GM18505 (cell line): Measurements from ENCODE around the gene APOB.

Source experiments
- ATAC-seq: cut with Tn5 transposase; IDR thresholded peaks from one replicate; pipeline ENCODE4 v1.9.1; 2021; ENCODE audit not compliant: unreplicated experiment
- POLR2A ChIP-seq: IDR thresholded peaks from 4 replicates; pipeline ENCODE4 v1.6.1; 2011; ENCODE audit warnings: borderline replicate concordance; ENCODE audit not compliant: insufficient read depth, insufficient read length; ENCODE audit errors: extremely low read depth

The APOB gene

GRCh38 chr2:21041462-21041861 is 2.4 kb downstream of the APOB start:
- ATAC-seq, result no peak
- no peak for TF ChIP-seq POLR2A

GRCh38 chr2:21040468-21041377 is 3.1 kb downstream of the APOB start:
- no peak for TF ChIP-seq POLR2A
- ATAC-seq, result no peak

GRCh38 chr2:21039979-21040467 is 3.9 kb downstream of the APOB start:
- TF ChIP-seq POLR2A, result no peak
- ATAC-seq, result no peak

GRCh38 chr2:21039080-21039556 is 4.8 kb downstream of the APOB start:
- TF ChIP-seq POLR2A, result no peak
- no peak for ATAC-seq

GRCh38 chr2:21038403-21039073 is 5.3 kb downstream of the APOB start:
- no peak for ATAC-seq
- no peak for TF ChIP-seq POLR2A

- TF ChIP-seq POLR2A, result no peak
- no peak for ATAC-seq
Measured at GRCh38 chr2:21037671-21038108, 6.2 kb downstream of the APOB start.

- no peak for TF ChIP-seq POLR2A
Measured at GRCh38 chr2:21036708-21037670, 6.9 kb downstream of the APOB start.

GRCh38 chr2:21035974-21036707 is 7.7 kb downstream of the APOB start:
- no peak for ATAC-seq
- no peak for TF ChIP-seq POLR2A

More at GRCh38 chr2:21036708-21037670, 6.9 kb downstream of the APOB start:
- ATAC-seq, result no peak

- no peak for TF ChIP-seq POLR2A
- no peak for ATAC-seq
Measured at GRCh38 chr2:21035282-21035973, 8.4 kb downstream of the APOB start.

- no peak for ATAC-seq
- TF ChIP-seq POLR2A, result no peak
Measured at GRCh38 chr2:21034972-21035279, 8.9 kb downstream of the APOB start.

GRCh38 chr2:21034156-21034971 is 9.5 kb downstream of the APOB start:
- no peak for TF ChIP-seq POLR2A
- no peak for ATAC-seq
